ENCODE results near the gene ACYP2.
A peak's percentile ranks its signal among the peaks of the same experiment; 100 is the strongest.
"Not testable (repeated sequence)": the region's sequence is repeated elsewhere in the genome, so short reads cannot be mapped to it uniquely, and the experiment has no call there.

The ACYP2 gene

DNA sequence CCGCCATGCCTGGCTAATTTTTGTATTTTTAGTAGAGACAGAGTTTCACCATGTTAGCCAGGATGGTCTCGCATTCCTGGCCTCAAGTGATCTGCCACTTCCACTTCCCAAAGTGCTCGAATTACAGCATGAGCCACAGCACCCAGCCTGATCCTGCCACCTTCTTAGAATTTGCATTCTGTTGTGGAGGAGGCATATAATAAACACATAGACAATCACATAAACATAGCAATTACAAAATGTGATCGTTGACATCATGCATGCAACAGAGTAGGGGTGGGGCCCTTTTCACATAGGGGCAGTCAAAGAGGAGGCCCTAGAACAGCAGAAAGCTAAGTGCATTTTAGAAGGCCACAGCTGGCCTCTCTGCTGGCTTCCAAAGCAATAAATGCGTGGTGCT, 180.5 kb downstream of the ACYP2 start:
- no peak overlapping the region for H3K4me3 Mint-ChIP-seq
- no peaks in the 10 kb centered on the region for H3K27me3 Mint-ChIP-seq (ENCODE audit: low read depth)
- DNase-seq (ENCODE audit: low spot score): no peak
- no peaks in the 10 kb centered on the region for H3K36me3 Mint-ChIP-seq (ENCODE audit: low read depth)
- no peaks in the 10 kb centered on the region for H3K4me1 Mint-ChIP-seq (ENCODE audit: low read depth)
- H3K9me3 Mint-ChIP-seq: no peaks in the 10 kb centered on the region
- no peak overlapping the region for H3K27ac Mint-ChIP-seq

DNA sequence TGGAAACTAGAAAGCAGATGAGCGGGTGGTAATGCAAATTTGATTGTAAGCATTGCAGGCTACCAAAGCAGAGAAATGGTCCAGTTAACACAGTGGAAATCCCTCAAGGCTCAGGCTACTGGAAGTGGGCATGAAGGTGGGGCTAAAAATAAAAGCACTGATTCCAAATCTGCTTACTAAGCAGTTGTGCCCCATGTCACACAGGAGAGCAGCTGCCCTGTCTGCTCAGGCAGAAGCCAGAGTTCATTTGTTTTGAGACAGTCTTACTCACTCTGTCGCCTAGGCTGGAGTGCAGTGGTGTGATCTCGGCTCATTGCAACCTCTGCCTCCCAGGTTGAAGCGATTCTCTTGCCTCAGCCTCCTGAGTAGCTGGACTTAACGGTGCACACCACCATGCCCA, 183.1 kb downstream of the ACYP2 start:
- Mint-ChIP-seq H3K27me3 (ENCODE audit: low read depth) (no peaks in the 10 kb centered on the region), H3K27ac (no peak overlapping the region), H3K9me3 (no peaks in the 10 kb centered on the region), H3K4me3 (no peak overlapping the region), H3K4me1 (ENCODE audit: low read depth) (no peaks in the 10 kb centered on the region), H3K36me3 (ENCODE audit: low read depth) (no peaks in the 10 kb centered on the region)
- DNase-seq (ENCODE audit: low spot score): no peak

DNA sequence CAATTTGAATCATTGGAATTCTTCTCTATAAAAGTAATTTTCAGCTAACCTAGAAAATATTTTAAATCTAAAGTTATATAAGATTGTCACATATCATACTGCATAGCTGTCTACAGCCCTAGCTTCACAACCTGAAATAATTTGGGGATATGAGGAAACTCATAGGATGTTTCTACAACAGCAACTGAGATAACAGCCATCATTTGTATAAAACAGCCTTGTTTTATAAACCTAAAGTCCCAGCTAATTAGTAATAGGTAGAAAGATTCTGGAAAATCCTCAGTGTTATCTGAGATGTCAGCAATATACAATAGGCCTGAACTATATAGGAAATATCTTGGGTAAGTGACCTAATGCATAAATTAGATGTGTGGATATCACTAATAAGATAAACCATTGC, 188.2 kb downstream of the ACYP2 start:
- Mint-ChIP-seq H3K36me3 (ENCODE audit: low read depth) (no peaks in the 10 kb centered on the region), H3K27me3 (ENCODE audit: low read depth) (no peaks in the 10 kb centered on the region), H3K4me1 (ENCODE audit: low read depth) (no peaks in the 10 kb centered on the region), H3K9me3 (no peaks in the 10 kb centered on the region), H3K4me3 (no peak overlapping the region), H3K27ac (no peak overlapping the region)
- DNase-seq (ENCODE audit: low spot score): no peak

DNA sequence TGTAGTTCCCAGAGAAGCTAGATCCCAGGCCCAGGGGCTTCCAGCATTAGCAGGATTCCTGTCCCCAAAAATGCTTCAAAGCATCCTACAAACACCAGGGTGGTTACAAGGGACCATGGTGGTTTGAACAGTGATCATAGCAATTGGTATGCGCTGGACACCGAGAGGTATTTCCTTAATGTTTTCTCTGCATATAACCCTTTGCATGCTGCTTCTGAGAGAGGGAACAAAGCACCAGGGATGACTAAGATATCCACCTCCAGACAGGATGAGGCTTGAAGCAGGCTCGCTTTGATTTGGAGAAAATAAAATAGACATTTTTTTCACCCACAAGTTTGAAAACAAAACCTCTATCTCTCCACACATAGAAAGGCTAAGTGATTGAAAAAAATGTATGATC, 191.1 kb downstream of the ACYP2 start:
- DNase-seq (ENCODE audit: low spot score): no peak

DNA sequence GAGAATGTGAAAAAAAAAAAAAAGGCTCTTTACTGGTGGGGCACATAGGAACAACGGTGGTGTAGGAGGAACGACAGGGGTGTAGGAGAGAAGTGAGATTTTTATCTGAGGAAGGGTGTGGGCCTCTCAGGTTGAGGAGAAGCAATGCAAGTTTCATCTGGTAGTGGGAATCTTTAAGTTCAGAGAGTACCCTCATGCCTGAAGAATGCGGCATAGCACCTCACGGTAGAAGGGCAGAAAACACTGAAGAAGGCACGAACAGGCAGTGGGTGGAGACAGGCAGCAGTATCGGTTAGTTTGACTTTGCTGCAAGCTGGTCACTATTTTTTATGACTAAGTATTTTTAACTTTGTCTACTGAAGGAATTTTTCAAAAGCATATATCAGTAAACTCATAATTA, 192.8 kb downstream of the ACYP2 start:
- no peaks in the 10 kb centered on the region for H3K4me1 Mint-ChIP-seq (ENCODE audit: low read depth)
- DNase-seq (ENCODE audit: low spot score): no peak
- H3K9me3 Mint-ChIP-seq: no peaks in the 10 kb centered on the region
- no peak overlapping the region for H3K27ac Mint-ChIP-seq
- H3K27me3 Mint-ChIP-seq (ENCODE audit: low read depth): peaks cover 2% of the 10 kb centered on the region
- no peaks in the 10 kb centered on the region for H3K36me3 Mint-ChIP-seq (ENCODE audit: low read depth)
- H3K4me3 Mint-ChIP-seq: no peak overlapping the region

More for the DNA sequence above, 191.1 kb downstream of the ACYP2 start:
- Mint-ChIP-seq H3K4me3 (no peak overlapping the region), H3K4me1 (ENCODE audit: low read depth) (no peaks in the 10 kb centered on the region), H3K27ac (no peak overlapping the region), H3K36me3 (ENCODE audit: low read depth) (no peaks in the 10 kb centered on the region), H3K9me3 (no peaks in the 10 kb centered on the region), H3K27me3 (ENCODE audit: low read depth) (peaks cover 2% of the 10 kb centered on the region)

DNA sequence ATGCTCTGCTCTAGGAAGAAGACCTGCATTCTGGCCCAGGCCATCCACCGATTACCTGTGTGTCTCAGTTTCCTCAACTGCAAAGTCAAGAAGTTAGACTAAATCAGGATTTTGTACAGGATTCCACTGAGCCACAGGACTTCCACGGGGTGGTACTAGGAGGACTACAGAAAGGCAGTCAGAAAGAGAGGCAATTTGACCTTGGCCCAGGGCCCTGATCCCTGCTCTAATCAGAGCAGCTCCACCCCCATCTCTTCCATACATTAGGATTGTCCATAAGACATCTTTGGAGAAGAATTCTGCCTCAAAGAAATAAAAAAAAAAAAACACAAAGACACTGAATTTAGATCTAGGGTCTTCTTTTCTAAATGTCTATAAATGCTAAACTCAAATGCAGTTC, 193.4 kb downstream of the ACYP2 start:
- DNase-seq (ENCODE audit: low spot score): no peak

DNA sequence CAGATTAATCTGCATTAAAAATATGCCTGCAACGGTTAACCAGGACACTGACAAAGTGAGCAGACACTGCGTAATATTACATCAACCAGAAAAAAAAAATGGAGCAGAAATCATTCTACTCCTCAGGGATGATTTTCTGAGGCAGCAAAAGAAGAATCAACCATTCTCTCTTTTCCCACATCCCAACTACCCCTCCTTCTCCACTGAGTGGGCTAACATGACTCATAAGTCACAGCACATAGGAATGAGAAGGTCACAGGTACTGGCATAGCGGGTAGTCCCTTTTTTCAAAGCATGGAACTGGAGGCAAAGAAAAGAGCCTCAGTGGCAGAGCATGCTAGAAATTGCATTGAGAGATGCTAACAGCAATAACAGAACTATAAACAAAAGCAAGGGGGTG, 194.9 kb downstream of the ACYP2 start:
- no peak for DNase-seq (ENCODE audit: low spot score)
- no peak overlapping the region for H3K27ac Mint-ChIP-seq

More for the DNA sequence above, 193.4 kb downstream of the ACYP2 start:
- Mint-ChIP-seq H3K4me3 (no peak overlapping the region), H3K27me3 (ENCODE audit: low read depth) (peaks cover 2% of the 10 kb centered on the region), H3K36me3 (ENCODE audit: low read depth) (no peaks in the 10 kb centered on the region), H3K27ac (no peak overlapping the region), H3K4me1 (ENCODE audit: low read depth) (no peaks in the 10 kb centered on the region), H3K9me3 (no peaks in the 10 kb centered on the region)

DNA sequence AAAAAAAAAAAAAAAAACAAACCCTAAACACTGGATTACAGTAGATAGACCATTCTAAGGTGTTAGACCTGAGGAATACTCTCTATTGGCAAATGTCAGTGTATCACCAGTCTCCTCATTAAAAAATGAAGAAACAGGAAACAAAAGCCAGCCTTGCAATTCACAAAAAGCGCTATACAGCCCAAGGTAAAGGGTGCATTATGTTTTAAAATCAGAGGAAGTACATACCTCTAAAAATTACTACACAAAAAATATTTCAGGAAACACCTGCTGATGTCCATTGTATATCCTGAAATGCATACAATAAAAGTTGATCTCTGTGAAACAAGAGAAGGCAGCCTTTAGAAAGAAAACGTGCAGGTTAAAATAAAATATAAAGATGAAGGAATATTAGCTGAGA, 195.5 kb downstream of the ACYP2 start:
- Mint-ChIP-seq H3K9me3 (no peaks in the 10 kb centered on the region), H3K36me3 (ENCODE audit: low read depth) (no peaks in the 10 kb centered on the region), H3K27me3 (ENCODE audit: low read depth) (peaks cover 6% of the 10 kb centered on the region), H3K27ac (no peak overlapping the region), H3K4me3 (no peak overlapping the region), H3K4me1 (ENCODE audit: low read depth) (no peaks in the 10 kb centered on the region)
- DNase-seq (ENCODE audit: low spot score): no peak

More for the DNA sequence above, 194.9 kb downstream of the ACYP2 start:
- peaks cover 2% of the 10 kb centered on the region for H3K27me3 Mint-ChIP-seq (ENCODE audit: low read depth)
- no peak overlapping the region for H3K4me3 Mint-ChIP-seq
- no peaks in the 10 kb centered on the region for H3K9me3 Mint-ChIP-seq
- no peaks in the 10 kb centered on the region for H3K36me3 Mint-ChIP-seq (ENCODE audit: low read depth)
- no peaks in the 10 kb centered on the region for H3K4me1 Mint-ChIP-seq (ENCODE audit: low read depth)

DNA sequence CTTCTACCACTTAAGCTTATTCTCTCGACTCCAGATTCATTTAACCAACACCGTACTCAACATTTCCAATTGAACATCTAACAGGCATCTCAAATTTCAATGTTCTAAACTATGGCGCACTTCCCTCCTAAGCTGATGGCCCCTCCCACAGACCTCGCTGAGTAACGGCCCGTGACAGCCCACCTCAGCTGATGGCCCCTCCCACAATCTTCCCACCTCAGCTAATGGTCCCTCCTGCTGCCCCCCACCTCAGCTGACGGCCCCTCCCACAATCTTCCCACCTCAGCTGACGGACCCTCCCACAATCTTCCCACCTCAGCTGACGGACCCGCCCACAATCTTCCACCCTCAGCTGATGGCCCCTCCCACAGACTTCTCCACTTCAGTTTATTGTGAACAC, 197.7 kb downstream of the ACYP2 start:
- Mint-ChIP-seq H3K4me1 (ENCODE audit: low read depth) (no peaks in the 10 kb centered on the region), H3K27me3 (ENCODE audit: low read depth) (peaks cover 8% of the 10 kb centered on the region), H3K36me3 (ENCODE audit: low read depth) (no peaks in the 10 kb centered on the region), H3K9me3 (no peaks in the 10 kb centered on the region), H3K4me3 (no peak overlapping the region), H3K27ac (no peak overlapping the region)
- DNase-seq (ENCODE audit: low spot score): no peak

DNA sequence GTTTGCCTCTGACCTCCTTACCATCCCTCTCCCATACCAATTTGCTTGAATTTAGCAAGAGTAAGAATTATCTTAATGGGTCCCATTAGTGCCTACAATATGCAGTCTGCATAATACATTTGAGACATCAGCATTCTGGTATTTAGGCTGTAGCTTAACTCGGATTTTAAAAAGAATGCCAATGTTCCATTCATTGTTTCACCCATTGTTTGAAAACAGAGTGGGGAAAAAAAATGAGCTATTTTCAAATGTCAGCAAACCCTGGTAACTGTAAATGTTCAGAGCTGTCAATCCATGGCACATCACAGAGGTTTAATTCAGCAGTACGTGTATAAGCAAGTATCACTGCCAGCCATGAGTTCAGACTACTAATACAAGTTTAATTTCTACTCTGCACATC, 202.6 kb downstream of the ACYP2 start:
- Mint-ChIP-seq H3K27ac (no peak overlapping the region), H3K9me3 (no peaks in the 10 kb centered on the region), H3K27me3 (ENCODE audit: low read depth) (peaks cover 13% of the 10 kb centered on the region), H3K4me1 (ENCODE audit: low read depth) (no peaks in the 10 kb centered on the region), H3K36me3 (ENCODE audit: low read depth) (no peaks in the 10 kb centered on the region), H3K4me3 (no peak overlapping the region)
- DNase-seq (ENCODE audit: low spot score): no peak

DNA sequence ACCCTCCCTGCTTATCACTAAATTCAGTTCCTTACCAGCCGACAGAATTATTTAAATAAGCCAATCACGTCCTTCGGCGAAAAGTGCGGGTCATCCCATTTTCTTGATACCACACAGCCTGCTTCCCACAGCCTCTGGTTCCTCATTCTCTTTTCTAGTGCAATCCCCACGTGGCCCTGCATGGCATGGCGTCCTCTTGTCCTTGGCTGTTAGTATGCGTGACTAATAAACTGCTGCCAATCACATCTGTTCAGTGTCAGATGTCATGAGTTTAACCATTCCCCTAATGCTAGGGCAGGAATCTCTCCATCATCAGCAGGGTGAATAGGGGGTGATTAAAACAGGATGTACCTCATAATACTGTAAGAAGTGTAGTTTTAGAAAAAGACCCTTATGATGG, 203.4 kb downstream of the ACYP2 start:
- no peak for DNase-seq (ENCODE audit: low spot score)
- H3K36me3 Mint-ChIP-seq (ENCODE audit: low read depth): no peaks in the 10 kb centered on the region
- H3K4me3 Mint-ChIP-seq: no peak overlapping the region
- H3K27ac Mint-ChIP-seq: no peak overlapping the region
- H3K4me1 Mint-ChIP-seq (ENCODE audit: low read depth): no peaks in the 10 kb centered on the region
- H3K27me3 Mint-ChIP-seq (ENCODE audit: low read depth): peaks cover 13% of the 10 kb centered on the region
- no peaks in the 10 kb centered on the region for H3K9me3 Mint-ChIP-seq

DNA sequence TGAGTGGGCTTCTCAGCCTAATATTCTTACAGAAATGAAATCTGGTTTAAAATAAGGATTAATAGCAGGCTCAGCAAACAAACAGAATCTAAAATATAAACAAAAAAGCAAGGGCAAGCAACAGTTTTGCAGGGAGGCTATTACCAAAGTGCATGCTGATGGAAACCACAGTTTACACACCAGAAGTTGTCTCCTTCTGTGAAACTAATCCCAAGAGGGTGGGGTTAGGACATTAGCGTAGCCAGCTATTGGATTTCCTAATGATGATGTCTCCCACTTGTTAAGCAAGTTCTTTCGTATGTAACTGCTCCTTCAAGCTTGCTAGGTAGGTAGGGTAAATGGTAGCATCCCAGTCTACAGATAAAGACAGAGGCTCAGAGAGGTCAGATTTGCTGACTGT, 205.6 kb downstream of the ACYP2 start:
- Mint-ChIP-seq H3K36me3 (ENCODE audit: low read depth) (no peaks in the 10 kb centered on the region), H3K9me3 (no peaks in the 10 kb centered on the region), H3K27ac (no peak overlapping the region), H3K4me1 (ENCODE audit: low read depth) (no peaks in the 10 kb centered on the region), H3K27me3 (ENCODE audit: low read depth) (peaks cover 8% of the 10 kb centered on the region), H3K4me3 (no peak overlapping the region)
- DNase-seq (ENCODE audit: low spot score): no peak

DNA sequence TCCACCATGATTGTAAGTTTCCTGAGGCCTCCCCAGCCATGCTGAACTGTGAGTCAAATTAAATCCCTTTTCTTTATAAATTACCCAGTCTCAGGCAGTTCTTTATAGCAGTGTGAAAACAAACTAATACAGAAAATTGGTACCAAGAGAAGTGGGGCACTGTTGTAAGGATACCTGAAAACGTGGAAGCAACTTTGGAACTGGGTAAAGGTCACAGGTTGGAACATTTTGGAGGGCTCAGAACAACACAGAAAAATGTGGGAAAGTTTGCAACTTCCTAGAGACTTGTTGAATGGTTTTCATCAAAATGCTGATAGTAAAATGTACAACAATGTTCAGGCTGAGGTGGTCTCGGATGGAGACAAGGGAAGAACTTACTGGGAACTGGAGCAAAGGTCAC, 209.1 kb downstream of the ACYP2 start:
- H3K27ac Mint-ChIP-seq; H3K4me1 Mint-ChIP-seq (ENCODE audit: low read depth); DNase-seq (ENCODE audit: low spot score); H3K4me3 Mint-ChIP-seq; H3K36me3 Mint-ChIP-seq (ENCODE audit: low read depth); H3K9me3 Mint-ChIP-seq: not testable (repeated sequence)
- peaks cover 10% of the 10 kb centered on the region for H3K27me3 Mint-ChIP-seq (ENCODE audit: low read depth)

DNA sequence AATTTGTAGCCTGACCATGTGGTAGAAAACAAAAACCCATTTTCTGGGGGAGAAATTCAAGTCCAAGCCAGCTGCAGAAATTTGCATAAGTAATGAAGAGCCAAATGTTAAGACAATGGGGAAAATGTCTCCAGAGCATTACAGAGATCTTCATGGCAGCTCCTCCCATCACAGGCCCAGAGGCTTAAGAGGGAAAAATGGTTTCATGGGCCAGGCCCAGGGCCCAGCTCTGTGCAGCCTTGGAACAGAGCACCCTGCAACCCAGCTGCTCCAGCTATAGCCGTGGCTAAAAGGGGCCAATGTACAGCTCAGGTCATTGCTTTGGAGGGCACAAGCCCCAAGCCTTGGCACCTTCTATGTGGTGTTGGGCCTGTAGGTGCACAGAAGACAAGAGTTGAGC, 209.7 kb downstream of the ACYP2 start:
- DNase-seq (ENCODE audit: low spot score): no peak
- Mint-ChIP-seq H3K27me3 (ENCODE audit: low read depth) (peaks cover 15% of the 10 kb centered on the region), H3K36me3 (ENCODE audit: low read depth) (no peaks in the 10 kb centered on the region), H3K4me3 (no peak overlapping the region), H3K9me3 (no peaks in the 10 kb centered on the region), H3K4me1 (ENCODE audit: low read depth) (peaks cover 4% of the 10 kb centered on the region), H3K27ac (no peak overlapping the region)

DNA sequence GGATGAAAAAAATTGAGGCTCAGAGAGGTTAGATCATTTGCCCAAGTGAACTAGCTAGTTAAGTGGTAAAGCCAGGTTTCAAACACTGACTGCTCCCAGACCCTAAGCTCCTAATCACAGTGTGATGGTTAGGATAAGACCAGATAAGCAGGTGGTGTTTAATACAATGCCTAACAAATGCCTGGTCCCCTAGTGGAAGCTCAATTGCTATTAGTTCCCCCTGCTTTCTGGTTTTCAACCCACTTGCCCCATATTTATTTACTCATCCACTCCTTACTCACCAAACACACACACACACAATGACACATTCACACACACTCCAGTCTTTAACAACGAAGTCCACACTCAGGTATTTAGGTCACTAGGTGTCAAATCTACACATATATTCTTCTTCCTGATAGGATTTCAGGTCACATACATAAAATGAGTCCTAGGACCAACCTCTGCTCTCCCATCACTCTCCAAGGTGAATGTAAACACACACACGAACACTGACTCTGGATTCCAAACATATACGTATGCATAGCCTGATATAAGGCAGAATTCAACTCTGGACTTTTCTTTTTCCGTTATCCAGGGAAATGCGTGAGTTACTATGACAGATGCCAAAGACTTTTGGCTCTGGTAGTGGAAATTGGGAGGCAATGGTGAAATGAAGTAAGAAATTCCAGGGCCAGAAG, 214.2 kb downstream of the ACYP2 start:
- peak overlapping the region; percentile 84 for H3K4me3 Mint-ChIP-seq
- H3K36me3 Mint-ChIP-seq (ENCODE audit: low read depth): no peaks in the 10 kb centered on the region
- no peak overlapping the region for H3K27ac Mint-ChIP-seq
- no peak for DNase-seq (ENCODE audit: low spot score)
- H3K27me3 Mint-ChIP-seq (ENCODE audit: low read depth): peaks cover 30% of the 10 kb centered on the region
- no peaks in the 10 kb centered on the region for H3K9me3 Mint-ChIP-seq
- peaks cover 17% of the 10 kb centered on the region for H3K4me1 Mint-ChIP-seq (ENCODE audit: low read depth)

All from T-helper 2 cell treated with Interferon-gamma antibody and Interleukin-4, amounts not matched to agents 5 μg/mL and 100 μg/mL, for 36 hours (primary cell).